DMS114 treated with DMSO at 0.1 percent for 48 hours (cell line): ENCODE measurements around the gene PRMT5.
"Not testable (repeated sequence)": the region's sequence is repeated elsewhere in the genome, so short reads cannot be mapped to it uniquely, and the experiment has no call there.

ENCODE experiments used
- DNase-seq: peaks from one replicate; lab custom pipeline; 2025; ENCODE audit not compliant: unreplicated experiment; lab: John Stamatoyannopoulos, UW

The PRMT5 gene

DNA sequence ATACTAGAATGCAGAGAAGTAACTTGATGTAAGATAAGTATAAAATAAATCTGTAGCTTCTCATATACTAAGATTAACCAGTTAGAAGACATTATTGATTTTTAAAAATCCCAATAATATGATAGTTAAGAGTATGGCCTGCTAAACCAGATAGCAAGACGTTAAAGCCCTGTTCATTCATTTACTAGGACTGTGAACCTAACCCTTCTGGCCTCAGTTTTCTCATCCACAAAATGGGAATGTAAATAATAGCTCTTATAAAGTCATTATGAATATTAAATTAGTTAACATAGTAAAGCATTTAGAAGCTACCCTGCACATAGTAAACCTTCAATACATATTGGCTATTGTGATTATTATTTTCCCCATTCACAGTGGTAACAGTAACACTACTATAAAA lies 6.0 kb upstream of the PRMT5 start:
- no peak for DNase-seq

DNA sequence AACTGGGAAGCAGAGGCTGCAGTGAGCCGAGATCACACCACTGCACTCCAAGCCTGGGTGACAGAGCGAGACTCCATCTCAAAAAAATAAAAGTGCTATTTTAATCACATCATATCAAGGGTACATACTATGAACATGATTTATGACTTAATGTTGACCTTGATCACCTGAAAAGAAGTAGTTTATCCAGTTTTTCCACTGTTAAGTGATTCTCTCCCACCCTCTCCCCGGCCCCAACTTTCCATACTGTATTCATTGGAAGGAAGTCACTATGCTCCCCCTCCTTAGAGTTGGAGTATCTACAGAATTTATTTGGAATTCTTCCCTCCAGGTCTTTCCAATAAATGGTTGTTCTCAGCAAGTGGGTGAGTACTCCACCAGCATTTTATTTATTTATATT lies 3.0 kb upstream of the PRMT5 start:
- DNase-seq, result no peak

DNA sequence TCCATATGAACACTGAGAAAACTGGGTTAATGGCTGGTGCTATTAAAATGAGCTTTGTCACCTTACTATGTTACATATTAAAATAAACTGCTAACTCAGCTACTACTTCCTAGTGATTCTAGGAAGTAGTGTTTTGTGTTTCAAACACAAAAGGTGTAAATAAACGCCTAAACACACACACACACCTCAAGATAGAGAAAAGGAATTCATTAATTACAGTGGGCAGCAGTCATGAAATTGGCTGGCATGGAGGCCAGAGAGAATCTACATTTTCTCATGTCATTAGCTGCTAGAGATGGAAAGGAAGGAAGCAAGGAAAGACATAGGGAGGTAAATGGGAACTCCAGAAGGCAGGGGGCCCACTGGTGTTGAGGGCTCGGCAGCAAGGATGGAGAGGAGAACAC lies 787 bp upstream of the PRMT5 start:
- no peak for DNase-seq

DNA sequence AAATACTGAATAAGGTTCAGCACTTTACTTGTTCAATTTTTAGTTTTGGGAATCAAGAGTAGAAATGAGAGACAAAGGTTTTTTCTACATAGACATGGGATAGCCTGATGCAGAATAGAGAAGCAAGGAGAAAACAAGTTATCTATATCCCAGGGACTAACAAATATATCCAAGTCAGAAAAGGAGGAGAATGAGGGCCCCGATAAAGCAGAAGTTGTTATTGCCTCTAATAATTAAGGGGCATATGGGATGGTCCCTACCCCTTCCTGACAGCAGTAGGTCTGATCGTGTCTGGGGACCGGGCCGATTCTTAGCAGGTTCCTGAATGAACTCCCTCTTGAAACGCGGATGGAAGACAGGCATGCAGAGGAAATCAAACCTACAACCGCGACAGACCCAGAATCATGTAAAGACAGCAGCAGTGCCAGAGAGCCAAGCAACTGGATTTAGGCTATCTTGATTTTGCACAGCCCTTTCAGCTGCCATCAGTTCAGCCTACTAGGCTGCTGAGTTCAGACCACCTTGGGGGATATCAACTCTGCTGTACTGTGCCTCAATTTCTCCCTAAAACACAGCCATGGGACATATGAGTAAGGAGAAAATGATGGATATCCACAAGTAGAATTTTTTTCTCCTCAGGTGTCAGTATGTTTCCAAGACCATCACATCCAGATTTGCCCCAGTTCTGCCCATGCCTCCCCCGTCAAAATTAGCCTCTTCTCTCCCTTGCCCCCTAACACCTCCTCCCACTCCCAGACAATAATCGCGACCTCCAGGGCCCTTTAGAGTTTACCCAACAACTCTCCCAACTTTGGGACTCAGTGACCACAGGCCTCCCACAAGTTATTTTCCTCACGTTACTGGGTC lies 706 bp downstream of the PRMT5 start:
- DNase-seq, result no peak

DNA sequence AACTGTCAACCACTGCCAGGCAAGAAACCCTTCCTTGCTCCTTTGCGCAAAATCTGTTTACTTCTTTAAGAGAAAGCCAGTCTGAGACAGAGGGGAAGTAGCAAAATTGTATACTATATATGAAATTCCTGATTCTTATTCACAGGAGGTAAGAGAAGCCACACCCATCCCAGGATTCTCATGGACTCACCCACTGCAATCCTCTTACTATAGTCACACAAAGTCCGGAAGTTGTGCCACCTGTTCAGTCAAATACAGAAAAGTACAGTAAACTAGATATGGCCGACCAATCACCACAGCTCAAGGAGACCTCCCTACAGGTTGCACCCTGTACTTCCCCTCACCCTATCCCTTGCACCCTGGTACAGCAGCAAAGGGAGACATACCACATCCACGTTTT lies 2.9 kb downstream of the PRMT5 start:
- no peak for DNase-seq

DNA sequence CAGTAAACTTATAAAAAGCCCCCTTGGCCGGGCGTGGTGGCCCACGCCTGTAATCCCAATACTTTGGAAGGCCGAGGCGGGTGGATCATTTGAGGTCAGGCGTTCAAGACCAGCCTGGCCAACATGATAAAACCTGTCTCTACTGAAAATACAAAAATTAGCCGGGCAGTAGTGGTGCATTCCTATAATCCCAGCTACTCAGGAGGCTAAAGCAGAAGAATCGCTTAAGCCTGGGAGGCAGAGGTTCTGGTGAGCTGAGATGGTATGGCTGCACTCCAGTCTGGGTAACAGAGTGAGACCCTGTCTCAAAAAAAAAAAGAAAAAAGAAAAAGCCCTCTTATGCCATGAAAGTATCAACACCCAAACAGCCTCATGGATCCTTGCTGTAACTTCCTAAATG lies 3.7 kb downstream of the PRMT5 start:
- no peak for DNase-seq

DNA sequence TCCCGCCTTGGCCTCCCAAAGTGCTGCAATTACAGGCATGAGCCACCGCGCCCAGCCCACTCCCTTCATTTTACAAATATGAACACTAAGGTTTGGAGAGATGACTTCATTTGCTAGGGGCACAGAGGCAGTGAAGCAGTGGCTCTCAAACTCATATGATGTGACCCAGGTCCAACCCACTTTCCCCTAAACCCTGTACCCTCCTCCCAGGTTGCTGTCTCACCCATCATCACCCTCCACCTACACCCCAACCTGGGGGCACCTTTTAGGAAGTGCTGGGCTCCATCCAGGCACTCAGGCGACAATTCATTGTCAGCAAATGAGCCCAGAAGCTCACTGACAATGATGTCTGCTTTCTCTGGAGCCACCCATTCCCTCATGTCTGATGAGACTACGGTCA lies 5.4 kb downstream of the PRMT5 start:
- no peak for DNase-seq

DNA sequence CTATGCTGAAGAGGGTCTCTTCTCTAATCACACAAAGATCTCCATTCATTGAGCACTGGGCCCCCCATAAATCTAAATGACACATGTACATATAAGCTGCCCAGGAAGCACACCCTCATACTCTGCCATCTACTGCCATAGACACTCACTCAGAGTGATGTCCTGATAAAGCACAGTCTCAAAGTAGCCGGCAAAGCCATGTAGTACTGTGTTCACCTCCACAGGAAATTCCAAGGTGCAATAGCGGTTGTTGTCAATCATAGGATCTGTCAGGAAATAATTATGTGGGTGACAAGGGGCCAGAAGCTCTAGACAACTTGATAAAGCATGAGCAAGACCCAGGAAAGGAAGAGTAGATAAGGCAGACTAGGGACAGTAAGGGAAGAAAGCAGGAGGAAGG lies 6.9 kb downstream of the PRMT5 start:
- DNase-seq, result no peak

DNA sequence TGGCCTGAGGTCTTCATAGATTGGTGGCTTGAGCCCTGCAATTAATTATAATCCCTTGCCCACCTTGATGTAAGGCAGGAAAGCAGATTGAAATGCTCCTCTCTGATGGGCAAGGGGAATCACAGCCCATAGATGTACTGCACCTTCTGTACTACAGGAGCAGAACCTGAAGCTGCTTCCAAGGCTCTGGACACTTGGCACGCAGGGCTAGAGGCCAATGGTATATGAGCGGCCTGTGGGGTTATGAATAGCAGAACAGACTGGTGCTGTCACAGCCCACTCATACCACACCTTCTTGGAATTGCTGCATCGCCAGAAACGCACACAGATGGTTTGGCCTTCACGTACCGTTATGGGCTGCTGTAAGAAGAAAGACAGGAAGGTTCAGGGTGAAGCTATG lies 8.5 kb downstream of the PRMT5 start:
- no peak for DNase-seq

DNA sequence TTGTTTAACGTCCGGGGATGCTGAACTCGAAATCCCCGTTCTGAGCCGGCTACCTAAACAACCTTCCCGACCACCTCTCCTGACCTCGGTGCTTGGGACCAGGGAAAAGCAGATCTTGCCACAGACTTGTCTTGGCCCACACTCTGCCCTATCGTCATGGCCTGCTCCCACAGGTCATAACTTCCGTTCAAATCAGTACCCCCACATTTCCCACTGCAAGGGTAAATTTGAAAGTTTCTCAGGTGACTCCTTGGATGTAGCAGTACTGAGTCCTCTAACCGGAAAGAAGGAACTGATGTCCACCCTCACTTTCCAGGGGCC lies 9.6 kb downstream of the PRMT5 start:
- no peak for DNase-seq

DNA sequence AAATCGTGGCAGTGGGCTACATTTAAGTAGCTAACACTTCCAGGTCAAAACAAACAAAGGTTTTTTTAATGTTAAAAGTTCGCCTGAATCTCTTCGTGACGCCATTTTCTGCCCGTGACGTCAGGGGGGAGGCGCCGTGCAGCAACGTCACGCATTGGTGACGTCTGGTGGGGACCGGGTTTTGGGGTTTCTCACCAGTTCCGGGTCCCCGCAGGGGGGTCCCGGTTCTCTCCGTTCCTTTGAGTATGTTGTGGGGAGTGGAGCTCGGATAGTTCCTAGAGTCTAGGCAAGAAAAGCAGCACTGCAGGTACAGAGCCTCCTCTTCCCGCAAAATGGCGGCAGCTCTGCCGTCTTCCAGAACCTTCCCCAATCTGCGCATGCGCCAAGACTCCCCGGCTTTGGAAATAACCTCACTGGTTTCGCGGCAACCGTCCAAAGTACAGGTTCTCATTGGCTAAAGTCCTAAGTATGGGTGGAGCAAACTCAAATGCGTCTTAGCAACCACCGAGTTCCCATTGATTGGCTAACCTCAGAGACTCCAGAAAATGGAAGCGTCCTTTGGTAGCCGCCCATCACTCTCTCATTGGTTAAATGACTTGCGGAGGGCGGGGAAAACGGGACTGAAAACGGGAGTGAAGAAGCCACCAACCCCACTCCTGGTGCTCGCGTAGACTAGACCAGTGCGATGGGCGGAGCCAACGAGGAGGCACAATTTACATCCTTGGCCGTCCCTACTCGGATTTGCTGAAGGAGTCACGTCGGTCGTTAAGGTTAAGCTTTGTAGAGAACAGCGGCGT lies 10.2 kb downstream of the PRMT5 start, which contains the start of gene RBM23:
RBM23 (minus strand) TSS at position 346 of the 797 bp plus-strand sequence.
- DNase-seq, result peak; percentile 99

DNA sequence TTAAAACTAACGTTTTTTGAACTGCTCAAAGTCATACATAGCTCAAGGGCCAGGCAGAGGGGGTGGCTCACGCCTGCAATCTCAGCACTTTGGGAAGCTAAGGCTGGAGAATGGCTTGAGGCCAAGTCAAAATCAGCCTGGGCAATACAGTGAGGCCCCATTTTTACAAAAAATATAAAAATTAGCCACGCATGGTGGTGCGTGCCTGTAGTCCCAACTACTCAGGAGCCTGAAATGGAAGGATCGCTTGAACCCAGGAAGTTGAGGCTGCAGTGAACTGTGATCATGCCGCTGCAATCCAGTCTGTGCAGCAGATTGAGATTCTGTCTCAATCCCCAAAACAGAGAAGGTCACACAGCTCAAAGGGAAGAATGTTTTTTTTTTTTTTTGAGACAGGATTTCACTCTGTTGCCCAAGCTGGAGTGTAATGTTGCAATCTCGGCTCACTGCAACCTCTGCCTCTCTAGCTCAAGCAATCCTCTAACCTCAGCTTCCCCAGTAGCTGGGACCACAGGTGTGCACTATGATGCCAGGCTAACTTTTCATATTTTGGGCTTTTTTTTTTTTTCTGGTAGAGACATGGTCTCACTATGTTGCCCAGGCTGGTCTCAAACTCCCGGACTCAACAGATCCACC lies 13.2 kb downstream of the PRMT5 start:
- no peak for DNase-seq

DNA sequence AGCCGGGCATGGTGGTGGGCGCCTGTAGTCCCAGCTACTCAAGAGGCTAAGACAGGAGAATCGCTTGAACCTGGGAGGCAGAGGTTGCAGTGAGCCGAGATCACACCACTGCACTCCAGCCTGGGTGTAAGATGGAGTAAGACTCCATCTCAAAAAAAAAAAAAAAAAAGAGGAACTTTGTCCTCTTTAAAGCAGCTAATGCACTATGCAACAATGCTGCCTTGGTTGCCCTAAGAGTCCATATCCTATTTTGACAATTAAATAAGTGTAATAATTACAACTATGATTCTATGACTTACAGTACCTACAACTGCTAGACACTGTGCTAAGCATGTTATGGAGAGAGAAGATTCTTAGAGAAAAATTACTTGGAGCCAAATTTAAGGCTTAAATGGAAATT lies 14.3 kb downstream of the PRMT5 start:
- not testable (repeated sequence) for DNase-seq

DNA sequence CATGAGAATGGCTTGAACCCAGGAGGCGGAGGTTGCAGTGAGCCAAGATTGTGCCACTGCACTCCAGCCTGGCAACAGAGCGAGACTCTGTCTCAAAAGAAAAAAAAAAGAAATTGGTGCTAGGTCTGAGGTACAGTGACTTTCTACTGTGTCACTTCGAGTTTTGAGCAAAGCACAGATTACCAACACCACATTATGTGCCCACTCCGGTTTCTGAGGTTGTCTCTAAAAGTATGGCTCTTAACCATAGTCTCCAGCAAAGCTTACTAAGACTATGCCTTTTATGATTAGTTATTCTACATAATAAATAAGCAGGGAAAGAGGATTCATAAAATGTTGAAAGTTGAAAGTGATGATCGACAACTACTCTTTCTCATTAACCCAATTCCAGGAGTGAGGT lies 18.3 kb downstream of the PRMT5 start:
- no peak for DNase-seq

DNA sequence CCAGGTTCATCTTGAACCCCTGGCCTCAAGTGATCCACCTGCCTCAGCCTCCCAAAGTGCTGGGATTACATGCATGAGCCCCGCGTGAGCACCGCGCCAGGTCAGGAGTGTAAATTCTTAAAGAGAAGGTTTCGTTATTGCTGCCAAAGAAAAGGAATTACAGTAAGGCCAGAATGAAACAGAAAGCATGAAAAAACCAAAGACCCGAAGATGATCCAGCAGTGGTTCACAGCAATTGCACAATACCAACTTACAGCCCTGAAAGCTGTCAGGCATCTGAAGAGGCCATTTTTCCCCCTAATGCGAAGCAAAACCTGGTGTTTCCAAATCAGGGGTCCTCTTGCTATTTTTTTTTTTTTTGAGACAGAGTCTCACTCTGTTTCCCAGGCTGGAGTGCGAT lies 20.6 kb downstream of the PRMT5 start:
- DNase-seq, result no peak

DNA sequence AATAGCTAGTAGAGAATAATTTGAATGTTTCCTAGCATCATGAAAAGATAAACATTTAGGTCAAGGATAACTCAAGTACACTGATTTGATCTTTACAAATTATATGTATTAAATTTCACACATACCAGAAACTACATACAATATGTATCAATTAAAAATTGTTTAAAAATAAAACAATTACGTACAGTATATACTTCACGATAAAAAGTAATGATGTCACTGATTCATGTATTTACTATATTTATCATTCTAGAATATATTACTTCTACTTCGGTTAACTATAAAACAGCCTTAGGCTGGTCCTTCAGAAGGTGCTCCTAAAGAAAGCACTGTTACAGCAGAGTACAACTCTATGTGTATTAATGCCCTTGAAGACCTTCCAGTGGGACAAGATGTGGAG lies 21.7 kb downstream of the PRMT5 start:
- DNase-seq, result no peak

DNA sequence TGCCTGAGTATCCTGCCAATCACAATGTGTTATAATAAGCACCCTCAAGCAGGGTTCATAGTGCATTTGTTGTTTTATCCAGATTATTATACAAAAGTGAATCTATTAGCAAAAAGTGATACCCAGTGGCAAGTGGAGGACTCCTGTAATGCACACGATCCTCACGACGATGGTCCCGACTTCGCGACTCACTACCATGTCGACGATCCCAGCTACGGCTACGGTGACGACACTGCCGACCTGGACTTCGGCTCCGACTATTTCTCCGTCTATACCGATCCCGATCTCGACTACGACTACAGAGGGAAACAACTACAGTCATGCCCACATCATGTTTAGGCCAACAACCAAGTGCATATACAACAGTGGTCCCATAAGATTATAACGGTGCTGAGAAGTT lies 23.1 kb downstream of the PRMT5 start:
- no peak for DNase-seq

DNA sequence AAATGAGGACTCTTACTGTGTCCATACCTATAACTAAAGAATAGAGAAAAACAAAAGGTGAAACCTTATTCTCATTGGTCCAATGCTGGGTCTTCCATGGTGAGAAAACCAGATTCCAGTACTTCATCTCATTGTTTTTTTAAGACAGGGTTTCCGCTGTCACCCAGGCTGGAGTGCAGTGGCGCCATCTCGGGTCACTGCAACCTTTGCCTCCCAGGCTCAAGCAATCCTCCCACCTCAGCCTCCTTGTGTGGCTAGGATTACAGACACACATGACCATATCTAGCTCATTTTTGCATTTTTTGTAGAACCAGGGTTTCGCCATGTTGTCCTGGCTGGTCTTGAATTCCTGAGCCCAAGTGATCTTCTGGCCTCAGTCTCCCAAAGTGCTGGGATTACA lies 23.5 kb downstream of the PRMT5 start:
- no peak for DNase-seq

DNA sequence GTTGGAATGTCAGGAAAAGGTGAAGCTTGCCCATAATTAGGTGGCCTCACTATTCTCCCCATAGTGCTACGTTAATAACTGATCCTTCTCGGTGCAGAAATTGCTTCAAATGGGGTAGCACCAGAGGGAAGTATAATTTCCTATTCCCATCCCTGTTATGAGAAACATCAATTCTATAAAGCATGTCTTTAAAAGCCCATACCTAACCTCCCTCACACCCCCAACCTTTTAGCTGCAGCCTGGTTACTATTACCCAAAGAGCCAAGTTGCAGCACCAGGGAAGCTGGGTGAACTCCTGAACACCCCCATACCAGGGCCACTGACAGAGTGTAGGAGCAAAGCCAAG lies 25.5 kb downstream of the PRMT5 start:
- DNase-seq, result no peak

DNA sequence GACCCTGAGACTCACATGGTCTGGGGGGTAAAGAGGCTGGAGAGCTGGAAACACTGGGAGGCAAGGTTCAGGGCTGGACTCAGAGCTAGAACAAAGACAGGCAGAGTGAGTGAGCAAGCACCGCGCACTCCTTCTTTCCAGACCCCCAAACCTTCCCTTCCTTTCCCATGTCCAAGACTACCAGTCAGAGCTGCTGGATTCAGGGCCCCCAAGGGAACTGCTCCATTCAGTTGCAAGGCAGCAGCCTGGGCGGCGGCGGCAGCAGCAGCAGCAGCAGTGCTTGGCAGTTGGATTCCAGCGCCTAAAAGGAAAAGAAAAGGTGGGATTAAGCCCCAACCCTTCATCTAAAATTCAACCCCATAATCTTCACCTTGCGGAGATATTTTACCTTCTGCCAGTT lies 27.4 kb downstream of the PRMT5 start:
- no peak for DNase-seq

DNA sequence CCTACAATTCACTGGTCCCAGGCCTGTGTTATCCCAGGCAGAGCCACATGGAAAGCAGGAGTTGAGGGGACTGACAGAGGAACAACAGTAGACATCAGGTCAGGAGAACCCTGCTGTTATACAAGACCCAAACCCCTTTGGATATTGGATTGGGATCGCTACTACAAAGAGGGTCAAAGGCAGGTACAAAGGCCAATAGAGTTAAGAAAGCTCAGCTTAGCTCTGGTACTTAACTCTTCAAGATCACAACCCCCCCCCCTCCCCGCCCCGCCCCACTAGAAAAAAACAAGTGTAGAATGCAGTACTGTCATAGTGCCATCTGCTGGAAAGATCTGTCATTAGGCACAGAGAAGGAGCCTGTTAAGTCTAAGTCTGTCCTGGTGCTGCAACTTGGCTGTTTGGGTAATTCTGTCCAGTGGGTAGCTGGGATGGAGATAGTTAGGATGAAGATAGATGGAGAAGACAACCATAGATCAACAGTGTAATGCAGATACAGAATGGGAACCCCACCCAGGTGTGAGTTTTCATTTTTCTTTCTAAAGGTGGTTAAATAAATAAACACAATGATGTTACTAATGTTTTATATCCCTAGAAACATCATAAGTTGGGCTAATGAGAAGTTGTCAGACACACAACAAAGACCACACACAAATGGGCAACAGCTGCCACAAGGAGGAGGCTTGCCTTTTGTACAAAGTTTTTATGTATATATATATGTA lies 28.9 kb downstream of the PRMT5 start:
- peak; percentile 71 for DNase-seq
